CD14-positive monocyte (primary cell): ENCODE data around the gene BCAS1. TPM values are rescaled to one million over a fixed set of nuclear protein-coding genes. Genes with fewer than 3 reads are reported as not detected.

Source experiments
- DNase-seq, 3 donors: peaks; one replicate each; pipeline ENCODE4 v3.0.0-alpha.2; 2011 to 2022
- H2AFZ ChIP-seq: 2 replicates; pipeline ENCODE4 v1.6.0; 2012; ENCODE audit warnings: mild to moderate bottlenecking, low read depth, low read length, inconsistent platforms; ENCODE audit not compliant: insufficient read depth, poor library complexity, severe bottlenecking
- H3K27ac ChIP-seq, 2 donors: 1 replicate in 1 of 2; 2 replicates in 1 of 2; pipeline ENCODE4 v1.5.1; 2012 to 2013; ENCODE audit warnings: low read length in 2 of 2, control low read depth in 1 of 2, inconsistent platforms in 1 of 2, low read depth in 1 of 2, mild to moderate bottlenecking in 1 of 2
- H3K27me3 ChIP-seq, 2 donors: one replicate each; pipeline versions ENCODE4 v1.6.0 to v1.6.1; 2011 to 2013; ENCODE audit warnings: low read length in 2 of 2; ENCODE audit not compliant: control insufficient read depth in 2 of 2, insufficient read depth in 2 of 2
- H3K36me3 ChIP-seq, 2 donors: replicated peaks in 1 of 2; 1 replicate in 1 of 2; 2 replicates in 1 of 2; pipeline versions ENCODE4 v1.5.1 to v1.6.1; 2012 to 2013; ENCODE audit warnings: low read length in 2 of 2, control low read depth in 1 of 2, inconsistent platforms in 1 of 2, mild to moderate bottlenecking in 1 of 2; ENCODE audit not compliant: insufficient read depth in 2 of 2, control insufficient read depth in 1 of 2
- H3K4me1 ChIP-seq, 2 donors: 1 replicate in 1 of 2; 2 replicates in 1 of 2; pipeline versions ENCODE4 v1.5.1 to v1.6.1; 2012 to 2013; ENCODE audit warnings: low read length in 2 of 2, control low read depth in 1 of 2, inconsistent platforms in 1 of 2, mild to moderate bottlenecking in 1 of 2, moderate library complexity in 1 of 2; ENCODE audit not compliant: insufficient read depth in 2 of 2, control insufficient read depth in 1 of 2
- H3K4me2 ChIP-seq: replicated peaks from 2 replicates; pipeline ENCODE3; 2012; ENCODE audit warnings: low read length, moderate library complexity, mild to moderate bottlenecking; ENCODE audit not compliant: poor library complexity, severe bottlenecking; ENCODE audit errors: extremely low read depth
- H3K4me3 ChIP-seq, 3 experiments: fragments of 200-600 bp in 1 of 3; sonication (generic) in 1 of 3; replicated peaks in 1 of 3; 1 replicate in 2 of 3; 2 replicates in 1 of 3; pipeline ENCODE4 v1.5.1; 2011 to 2013; ENCODE audit warnings: low read length in 3 of 3, mild to moderate bottlenecking in 3 of 3, control low read depth in 2 of 3, low read depth in 2 of 3, inconsistent platforms in 1 of 3, moderate library complexity in 1 of 3
- H3K79me2 ChIP-seq: 2 replicates; pipeline ENCODE4 v1.6.0; 2012; ENCODE audit warnings: mild to moderate bottlenecking, control low read depth, inconsistent platforms, low read length, moderate library complexity; ENCODE audit not compliant: insufficient read depth
- H3K9ac ChIP-seq: 2 replicates; pipeline ENCODE4 v1.6.0; 2017; ENCODE audit warnings: low read length, mild to moderate bottlenecking; ENCODE audit not compliant: insufficient read depth, poor library complexity, severe bottlenecking
- H3K9me3 ChIP-seq, 2 donors: replicated peaks in 1 of 2; 1 replicate in 1 of 2; 2 replicates in 1 of 2; pipeline versions ENCODE4 v1.5.1 to v1.6.1; 2012 to 2013; ENCODE audit warnings: low read length in 2 of 2, control low read depth in 1 of 2; ENCODE audit not compliant: control insufficient read depth in 1 of 2, insufficient read depth in 1 of 2
- H4K20me1 ChIP-seq: 2 replicates; pipeline ENCODE4 v1.6.0; 2012; ENCODE audit warnings: mild to moderate bottlenecking, low read length, control low read depth, moderate library complexity; ENCODE audit not compliant: insufficient read depth
- H3K27ac Mint-ChIP-seq, 7 donors: one replicate each; pipeline ENCODE4 v1.8.0; 2020; ENCODE audit warnings: mild to moderate bottlenecking in 7 of 7, mixed read lengths in 7 of 7, moderate library complexity in 6 of 7, inconsistent platforms in 2 of 7
- H3K27me3 Mint-ChIP-seq, 3 donors: one replicate each; pipeline ENCODE4 v1.8.0; 2021 to 2022; ENCODE audit warnings: low read depth in 3 of 3, mild to moderate bottlenecking in 3 of 3, mixed read lengths in 3 of 3, moderate library complexity in 3 of 3, inconsistent platforms in 1 of 3
- H3K36me3 Mint-ChIP-seq, 2 donors: one replicate each; pipeline ENCODE4 v1.8.0; 2020; ENCODE audit warnings: mixed read lengths in 2 of 2, inconsistent platforms in 1 of 2, mild to moderate bottlenecking in 1 of 2
- H3K4me1 Mint-ChIP-seq: one replicate; pipeline ENCODE4 v1.8.0; 2020; ENCODE audit warnings: mild to moderate bottlenecking, mixed read lengths
- H3K4me3 Mint-ChIP-seq, 2 donors: one replicate each; pipeline ENCODE4 v1.8.0; 2020; ENCODE audit warnings: mild to moderate bottlenecking in 2 of 2, mixed read lengths in 2 of 2, moderate library complexity in 1 of 2
- H3K9me3 Mint-ChIP-seq, 7 donors: one replicate each; pipeline ENCODE4 v1.8.0; 2020 to 2022; ENCODE audit warnings: mixed read lengths in 7 of 7, mild to moderate bottlenecking in 6 of 7, moderate library complexity in 6 of 7, inconsistent platforms in 2 of 7
- CTCF ChIP-seq: fragments of 200-600 bp; IDR thresholded peaks from one replicate; pipeline ENCODE4 v1.8.0; 2022; ENCODE audit warnings: antibody characterized with exemption, mild to moderate bottlenecking
- WGBS: methylation state at CpG from one replicate; pipeline ENCODE4 v1.1.5; 2013; ENCODE audit warnings: missing lambda C conversion rate; ENCODE audit not compliant: insufficient coverage; 5-methylcytosine and 5-hydroxymethylcytosine counted together
- intact Hi-C, 2 donors: fragments of 100-400 bp; cut with micrococcal nuclease; formaldehyde crosslinking; loops; one replicate each; pipeline versions ENCODE4 v1.15.0 to v1.15.1; 2023
- polyA plus RNA-seq, 3 donors: library from polyadenylated mRNA; depleted of rRNA in 1 of 3; unstranded in 2 of 3; stranded (reverse) in 1 of 3; fragments of 300-500 nt in 2 of 3; fragments of >200 nt in 1 of 3; fragmentation: Illumina TruSeq in 2 of 3; gene quantifications; 1 replicate in 2 of 3; 2 replicates in 1 of 3; pipeline ENCODE4 v1.2.3, GENCODE V29; 2012 to 2021

Gene BCAS1
- polyA plus RNA-seq, 3 donors, result 0.01 to 0.02 TPM; not detected in 1

GRCh38 chr20:53940907-53941545 is 129.4 kb downstream of the BCAS1 start:
- Mint-ChIP-seq H3K9me3 (no peaks in the 10 kb centered on the region), H3K27ac (peak overlapping the region; percentile 82 to 94 (median 86)), H3K4me3 (peak overlapping the region; percentile 69 to 78), H3K27me3 (peaks cover 0 to 2% (median 0%) of the 10 kb centered on the region in 3 donors), H3K36me3 (peaks cover 0 to 4% of the 10 kb centered on the region in 2 donors), H3K4me1 (peaks cover 72% of the 10 kb centered on the region)
- Histone ChIP-seq H3K4me3 (peak overlapping the region in 2 of 3 experiments; percentile 40 to 61), H2AFZ (peak overlapping the region; percentile 64), H3K4me1 (peaks cover 68 to 74% of the 10 kb centered on the region in 2 donors), H3K9me3 (no peaks in the 10 kb centered on the region), H3K79me2 (no peaks in the 10 kb centered on the region), H3K36me3 (no peaks in the 10 kb centered on the region), H3K27ac (peak overlapping the region in 1 of 2 donors; percentile 90), H4K20me1 (no peaks in the 10 kb centered on the region), H3K4me2 (peak overlapping the region; percentile 58), H3K27me3 (no peaks in the 10 kb centered on the region), H3K9ac (peak overlapping the region; percentile 10)
- intact Hi-C loops, result loop anchor here (2.0 to 5.0 kb wide), 3 partner anchors 34 to 364 kb away; no protein-coding TSS in a partner anchor
- no peak for TF ChIP-seq CTCF
- DNase-seq, result peak in 2 of 3 donors; percentile 40 to 41
- no CpG with 5 or more reads among the region's 6 CpGs for WGBS

GRCh38 chr20:53940360-53940702 is 130.1 kb downstream of the BCAS1 start:
- H3K9me3 Mint-ChIP-seq, result no peaks in the 10 kb centered on the region
- no peaks in the 10 kb centered on the region for H3K36me3 ChIP-seq

More at GRCh38 chr20:53940360-53940702, 130.1 kb downstream of the BCAS1 start:
- WGBS, result 59% methylated on average over 2 of the region's 7 CpGs
- peak overlapping the region; percentile 58 for H3K4me2 ChIP-seq
- peak overlapping the region; percentile 53 for H3K9ac ChIP-seq
- H3K4me3 ChIP-seq, result peak overlapping the region in 2 of 3 experiments; percentile 8 to 61
- no peak for DNase-seq
- H3K79me2 ChIP-seq, result no peaks in the 10 kb centered on the region
- intact Hi-C loops, result loop anchor here (2.0 to 5.0 kb wide), 3 partner anchors 33 to 363 kb away; no protein-coding TSS in a partner anchor
- no peaks in the 10 kb centered on the region for H3K27me3 ChIP-seq
- H3K4me1 ChIP-seq, result peaks cover 75 to 81% of the 10 kb centered on the region in 2 donors
- TF ChIP-seq CTCF, result no peak
- peak overlapping the region; percentile 64 for H2AFZ ChIP-seq
- H3K4me1 Mint-ChIP-seq, result peaks cover 78% of the 10 kb centered on the region
- peak overlapping the region; percentile 60 to 63 for H3K4me3 Mint-ChIP-seq
- H3K27me3 Mint-ChIP-seq, result peaks cover 0 to 2% (median 2%) of the 10 kb centered on the region in 3 donors
- H3K27ac Mint-ChIP-seq, result peak overlapping the region; percentile 79 to 94 (median 91)
- peaks cover 0 to 4% of the 10 kb centered on the region in 2 donors for H3K36me3 Mint-ChIP-seq
- H4K20me1 ChIP-seq, result no peaks in the 10 kb centered on the region
- H3K27ac ChIP-seq, result peak overlapping the region in 1 of 2 donors; percentile 90
- no peaks in the 10 kb centered on the region for H3K9me3 ChIP-seq
